ENCODE results near the gene SYAP1. TPM values are rescaled to one million over a fixed set of nuclear protein-coding genes. Genes with fewer than 3 reads are reported as not detected.

Gene SYAP1
- total RNA-seq, 1 experiment from 2014 or later = 18.5 TPM

GRCh38 chrX:16745659-16746058, 26.2 kb downstream of the SYAP1 start (continued):
- TF ChIP-seq AR (CRISPR knock-in tag; IDR thresholded peaks at IDR 0.05) (no peak), CREB1 (CRISPR knock-in tag; IDR thresholded peaks at IDR 0.05) (no peak), ESRRA (CRISPR knock-in tag; IDR thresholded peaks at IDR 0.05; ENCODE audit: borderline replicate concordance) (no peak), JUN (CRISPR knock-in tag; IDR thresholded peaks at IDR 0.05) (no peak), PRDM15 (CRISPR knock-in tag; IDR thresholded peaks at IDR 0.05) (no peak)

GRCh38 chrX:16748425-16748824, 29.0 kb downstream of the SYAP1 start:
- Mint-ChIP-seq H3K4me3 (no peak overlapping the region), H3K36me3 (peaks cover 44% of the 10 kb centered on the region), H3K9me3 (no peaks in the 10 kb centered on the region), H3K4me1 (no peaks in the 10 kb centered on the region), H3K27ac (no peak overlapping the region), H3K27me3 (ENCODE audit: low read depth) (no peaks in the 10 kb centered on the region)
- ChIA-PET POLR2A (no interaction called here), CTCF (no interaction called here)
- DNase-seq (ENCODE audit: low spot score) = no peak
- ATAC-seq = no peak
- TF ChIP-seq ZNF138 (CRISPR knock-in tag; conservative IDR thresholded peaks at IDR 0.05) = no peak
- no peak for TF ChIP-seq ZNF219 (CRISPR knock-in tag; IDR thresholded peaks at IDR 0.05; ENCODE audit: borderline replicate concordance)
- no peak for TF ChIP-seq MLX (CRISPR knock-in tag; IDR thresholded peaks at IDR 0.05)
- no peak for TF ChIP-seq SMAD3 (CRISPR knock-in tag; IDR thresholded peaks at IDR 0.05; ENCODE audit: borderline replicate concordance)
- no peak for TF ChIP-seq ATF6 (CRISPR knock-in tag; IDR thresholded peaks at IDR 0.05)
- no peak for TF ChIP-seq ZNF512 (CRISPR knock-in tag; IDR thresholded peaks at IDR 0.05; ENCODE audit: borderline replicate concordance)
- no peak for TF ChIP-seq ATF2 (CRISPR knock-in tag; IDR thresholded peaks at IDR 0.05; ENCODE audit: borderline replicate concordance, low read depth)
- TF ChIP-seq USF2 (CRISPR knock-in tag; IDR thresholded peaks at IDR 0.05) = no peak
- no peak for TF ChIP-seq NFE2L1 (CRISPR knock-in tag; IDR thresholded peaks at IDR 0.05)
- no peak for TF ChIP-seq KAT7 (CRISPR knock-in tag; IDR thresholded peaks at IDR 0.05; ENCODE audit: borderline replicate concordance)
- TF ChIP-seq USF1 (CRISPR knock-in tag; IDR thresholded peaks at IDR 0.05) = no peak
- no peak for TF ChIP-seq CBFB (CRISPR knock-in tag; IDR thresholded peaks at IDR 0.05; ENCODE audit: low read depth)
- TF ChIP-seq ERG (CRISPR knock-in tag; IDR thresholded peaks at IDR 0.05) = no peak
- TF ChIP-seq E2F5 (CRISPR knock-in tag; IDR thresholded peaks at IDR 0.05) = no peak
- TF ChIP-seq ZNF416 (CRISPR knock-in tag; IDR thresholded peaks at IDR 0.05) = no peak
